H4 (cell line): Measurements from ENCODE around the gene SPTA1. TPM values are rescaled to one million over a fixed set of nuclear protein-coding genes. Genes with fewer than 3 reads are reported as not detected.
"Not testable (repeated sequence)": the region's sequence is repeated elsewhere in the genome, so short reads cannot be mapped to it uniquely, and the experiment has no call there.

Experiments used
- DNase-seq: peaks from one replicate; pipeline ENCODE4 v3.0.0-alpha.2; 2015; ENCODE audit warnings: low spot score
- total RNA-seq: library from RNA; depleted of rRNA; stranded (reverse); fragments of >200 nt; shearing (Covaris generic); gene quantifications from 2 replicates; pipeline ENCODE4 v1.2.3, GENCODE V29; 2014; rRNA removed

SPTA1 gene
- 1.6 and 2.4 TPM in 2 replicates for total RNA-seq

GRCh38 chr1:158686111-158687009 lies at the start of gene SPTA1:
Gene SPTA1 (minus strand): TSS chr1:158686715. CDS start chr1:158686517, 198 bp downstream.
- peak; percentile 29 for DNase-seq

- DNase-seq: no peak
Measured at GRCh38 chr1:158735848-158736247, 49.3 kb upstream of the SPTA1 start.

DNA sequence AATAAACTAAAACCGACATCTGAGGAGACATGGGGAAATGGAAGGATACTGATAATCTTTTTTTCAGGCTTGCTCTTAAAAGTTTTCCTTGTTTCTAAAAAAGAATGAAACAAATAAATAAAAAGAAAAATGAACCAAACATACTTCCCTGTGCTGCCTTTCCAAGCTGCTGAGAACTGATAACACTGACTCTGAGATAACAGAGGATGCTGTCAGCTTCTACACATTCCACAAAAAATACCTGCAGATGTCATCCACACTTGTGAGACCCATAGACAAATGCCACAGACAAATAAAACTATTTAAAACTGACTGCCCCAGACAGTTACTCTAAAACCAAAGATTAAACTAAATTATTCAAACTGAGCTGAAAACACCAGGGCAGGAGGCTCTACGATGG lies 46.0 kb upstream of the SPTA1 start:
- no peak for DNase-seq

- no peak for DNase-seq
Measured at GRCh38 chr1:158731707-158732106, 45.2 kb upstream of the SPTA1 start.

GRCh38 chr1:158730453-158730852 lies 43.9 kb upstream of the SPTA1 start:
- DNase-seq: no peak

DNA sequence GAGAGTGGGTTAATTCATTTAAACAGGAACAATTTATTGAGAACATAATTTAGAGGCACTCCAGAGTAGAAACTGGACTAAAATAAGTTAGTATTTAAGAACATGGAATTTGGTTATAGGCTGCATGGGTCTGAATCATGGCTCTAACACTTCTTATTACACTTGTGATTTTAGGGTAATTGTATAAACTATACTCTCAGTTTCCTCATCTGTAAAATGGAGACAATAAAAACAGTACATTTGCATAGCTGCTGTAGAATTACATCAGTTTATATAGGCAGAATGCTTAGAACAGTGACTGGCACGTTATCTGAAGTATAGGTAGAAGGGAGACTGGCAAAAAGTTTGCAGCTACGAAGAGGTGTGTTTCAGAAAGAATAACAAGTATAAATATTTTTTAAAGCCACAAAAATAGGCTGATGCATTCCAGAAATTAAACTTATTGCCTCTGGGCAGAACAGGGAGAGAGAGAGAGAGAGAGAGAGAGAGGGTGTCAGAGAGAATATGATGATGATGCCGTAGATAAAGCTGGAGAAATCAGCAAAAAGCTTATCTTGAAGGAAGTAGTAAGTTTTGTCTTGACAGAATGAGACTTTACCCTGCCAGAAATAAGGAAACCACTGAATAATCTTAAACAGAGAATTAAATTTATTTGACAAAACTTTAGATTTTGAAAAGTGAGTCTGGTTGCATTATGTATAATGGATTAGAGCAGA lies 42.2 kb upstream of the SPTA1 start:
- DNase-seq: no peak

DNA sequence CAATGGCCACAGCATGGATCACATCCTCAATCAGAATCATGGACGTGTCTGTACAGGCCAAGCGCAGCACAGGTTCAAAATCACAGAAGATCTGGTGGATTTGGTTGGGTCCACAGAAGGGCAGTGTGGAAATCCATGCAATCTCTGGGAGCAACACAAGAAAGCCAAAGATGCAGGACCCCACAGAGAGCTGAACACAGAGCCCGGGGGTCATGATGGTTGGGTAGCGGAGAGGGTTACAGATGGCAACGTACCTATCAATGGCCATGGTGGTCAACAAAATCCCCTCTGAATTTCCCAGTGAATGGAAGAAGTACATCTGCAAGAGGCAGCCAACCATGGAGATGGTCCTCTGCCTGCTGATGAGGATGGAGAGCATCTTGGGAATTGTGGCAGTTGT lies 37.9 kb upstream of the SPTA1 start:
- no peak for DNase-seq

DNA sequence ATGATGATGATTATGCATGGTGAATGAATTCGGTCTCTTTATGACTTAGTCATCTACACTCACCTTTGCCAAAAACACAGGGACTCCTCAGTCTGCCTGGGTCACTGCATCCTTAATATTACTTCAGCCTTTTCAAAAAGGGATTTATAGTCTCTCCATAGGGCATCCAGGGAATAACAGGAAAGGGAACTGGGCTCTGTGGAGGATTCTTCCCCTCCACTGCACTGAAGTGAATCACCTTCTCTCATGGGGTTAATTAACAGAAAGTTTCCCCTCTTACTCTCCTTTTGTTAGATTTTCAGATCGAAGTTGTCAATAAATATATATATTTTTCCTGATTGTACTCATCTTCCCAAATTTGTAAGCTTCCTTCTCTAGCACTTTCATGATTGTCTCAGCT lies 34.1 kb upstream of the SPTA1 start, which contains the start of gene OR6K3:
TSS of gene OR6K3 (minus strand) at position 101 of the 400 bp plus-strand sequence. CDS start 2,605 bp downstream, outside the sequence.
- no peak for DNase-seq

GRCh38 chr1:158719664-158720063 lies 33.1 kb upstream of the SPTA1 start:
- no peak for DNase-seq

- no peak for DNase-seq
Measured at GRCh38 chr1:158717344-158717743, 30.8 kb upstream of the SPTA1 start.

GRCh38 chr1:158716335-158716734 lies 29.8 kb upstream of the SPTA1 start:
- no peak for DNase-seq

- no peak for DNase-seq
Measured at GRCh38 chr1:158714754-158715153, 28.2 kb upstream of the SPTA1 start.

DNA sequence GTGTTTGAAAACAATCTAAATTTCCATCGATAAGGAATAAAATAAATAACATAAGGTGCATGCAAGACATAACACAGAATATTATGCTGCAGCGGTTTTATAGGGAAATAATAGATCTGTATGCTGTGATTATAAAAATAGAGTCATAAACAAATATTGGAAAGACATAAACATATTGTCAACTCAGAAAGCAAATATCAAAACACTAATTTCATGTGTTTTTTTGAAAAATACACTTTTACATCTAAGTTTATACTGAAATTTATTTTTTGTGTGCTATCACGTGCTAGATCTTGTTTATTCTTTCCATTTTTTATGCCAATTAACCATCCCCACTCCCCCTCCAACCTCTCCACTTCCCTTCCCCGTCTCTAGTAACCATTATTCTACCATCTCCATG lies 24.6 kb upstream of the SPTA1 start:
- DNase-seq: no peak

DNA sequence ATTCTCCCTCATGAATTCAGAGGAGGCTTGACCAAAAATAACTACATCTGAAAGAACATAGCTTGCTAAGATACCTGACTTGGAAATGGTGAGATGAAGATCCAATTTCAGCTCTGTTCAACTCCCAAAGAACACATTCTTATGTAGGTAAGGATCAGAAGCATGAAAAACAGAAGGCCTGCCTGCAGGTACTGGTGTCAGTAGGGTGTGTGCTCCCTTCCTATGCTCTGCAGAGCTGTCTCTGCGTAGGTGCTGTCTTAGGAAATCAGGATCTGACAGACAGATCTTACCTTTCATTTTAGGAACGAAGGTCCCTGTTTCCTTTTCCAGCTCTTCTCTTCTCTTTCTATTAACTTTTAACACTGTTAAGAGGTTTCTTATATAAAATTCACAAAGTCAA lies 19.6 kb upstream of the SPTA1 start:
- no peak for DNase-seq

- no peak for DNase-seq
Measured at GRCh38 chr1:158700552-158700951, 14.0 kb upstream of the SPTA1 start, which contains the start of gene OR6K2. Gene OR6K2 (minus strand): TSS chr1:158700652. CDS start chr1:158700652, 0 bp downstream.

GRCh38 chr1:158694596-158694995 lies 8.1 kb upstream of the SPTA1 start:
- DNase-seq: no peak

DNA sequence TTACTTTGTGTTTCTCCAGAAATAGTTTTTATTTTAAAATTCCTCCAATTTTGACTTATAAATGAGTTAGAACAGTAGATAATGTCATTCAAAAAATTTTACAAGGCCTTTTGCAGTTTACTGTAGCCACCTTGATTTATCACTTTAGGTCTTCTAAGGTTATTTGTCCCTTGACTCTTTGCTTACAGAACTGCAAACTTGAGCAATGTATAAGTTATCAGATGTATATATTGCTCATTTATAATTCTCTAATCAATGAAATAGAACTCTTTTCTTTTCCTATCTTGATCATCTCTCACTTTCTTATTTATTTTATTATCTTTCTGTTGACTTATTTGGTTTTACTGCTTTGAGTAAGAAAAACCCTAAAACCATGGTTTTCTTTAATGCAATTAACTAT lies 5.8 kb upstream of the SPTA1 start:
- no peak for DNase-seq

DNA sequence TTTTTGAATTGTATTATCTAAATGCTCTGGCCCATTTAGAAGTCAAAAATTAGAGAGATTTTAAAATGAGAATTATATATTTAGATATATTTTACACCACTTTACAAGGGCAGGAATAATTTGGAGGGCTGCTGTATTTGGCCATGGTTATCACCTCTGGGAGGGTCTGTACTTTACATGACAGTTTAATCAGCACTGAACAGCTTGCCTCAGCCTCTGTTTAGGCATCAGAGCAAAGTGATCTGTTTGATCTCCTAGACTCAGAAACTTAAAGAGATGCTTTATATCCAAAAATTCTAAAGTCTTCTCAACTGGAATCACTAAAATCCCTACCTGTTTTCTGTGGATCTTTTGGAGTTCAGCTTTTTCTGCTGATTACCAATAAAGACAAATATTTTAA lies 5.4 kb upstream of the SPTA1 start:
- no peak for DNase-seq

- DNase-seq: not testable (repeated sequence)
Measured at GRCh38 chr1:158691149-158691548, 4.6 kb upstream of the SPTA1 start.

DNA sequence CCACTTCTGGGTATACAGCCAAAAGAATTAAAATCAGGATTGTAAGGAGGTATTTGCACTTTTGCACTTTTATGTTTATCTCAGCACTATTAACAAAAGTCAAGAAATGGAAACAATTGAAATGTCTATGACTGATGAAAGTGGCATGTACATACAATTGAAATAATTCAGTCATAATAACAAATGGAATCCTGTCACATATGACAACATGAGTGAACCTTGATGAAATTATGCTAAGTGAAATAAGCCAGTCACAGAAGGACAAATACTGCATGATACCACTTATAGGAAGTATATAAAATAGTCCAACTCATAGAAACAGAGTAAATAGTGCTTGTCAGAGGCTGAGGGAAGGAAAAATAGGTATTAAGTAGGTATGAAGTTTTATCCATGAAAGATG lies 3.4 kb upstream of the SPTA1 start:
- DNase-seq: no peak

DNA sequence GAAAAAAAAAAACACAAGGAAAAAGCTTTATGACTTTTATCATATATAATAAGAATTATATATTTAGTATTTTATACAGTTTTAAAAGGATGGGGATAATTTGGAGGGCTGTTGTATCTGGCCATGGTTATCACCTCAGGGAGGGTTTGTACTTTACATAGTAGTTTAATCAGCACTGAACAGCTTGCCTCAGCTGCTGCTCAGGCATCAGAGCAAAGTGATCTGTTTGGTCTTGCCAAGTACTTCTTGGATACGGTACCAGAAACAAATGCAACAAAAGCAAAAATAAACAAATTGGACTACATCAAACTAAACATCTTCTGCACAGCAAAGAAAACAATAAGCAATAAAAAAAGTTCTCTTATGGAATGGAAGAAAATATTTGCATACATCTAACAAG lies 2.6 kb upstream of the SPTA1 start:
- DNase-seq: no peak

GRCh38 chr1:158688343-158688742 lies 1.8 kb upstream of the SPTA1 start:
- DNase-seq: not testable (repeated sequence)

- no peak for DNase-seq
Measured at GRCh38 chr1:158687037-158687436, 522 bp upstream of the SPTA1 start.
